Measurements from ENCODE around the gene FOXJ3.

- TF ChIP-seq CTCF (IDR thresholded peaks at IDR 0.05) = no peak
- no peak for TF ChIP-seq POLR2A (IDR thresholded peaks at IDR 0.05)
- TF ChIP-seq POLR2AphosphoS5 (IDR thresholded peaks at IDR 0.05) = no peak
These were observed 24.4 kb upstream of the FOXJ3 start for GRCh38 chr1:42359466-42359865.
